PFSK-1 (cell line): ENCODE results near the gene ELMO1.

Experiments used
- FOXP2 ChIP-seq: optimal IDR thresholded peaks from 2 replicates; pipeline ENCODE3; 2011; ENCODE audit warnings: borderline replicate concordance, control low read depth, inconsistent platforms; ENCODE audit not compliant: insufficient read depth; ENCODE audit errors: extremely low read length, extremely low read depth
- POLR2AphosphoS5 ChIP-seq: IDR thresholded peaks from 2 replicates; pipeline ENCODE4 v1.6.1; 2012; ENCODE audit warnings: low read depth, mild to moderate bottlenecking, control low read depth, low read length, moderate library complexity
- SIN3A ChIP-seq: IDR thresholded peaks from 2 replicates; pipeline ENCODE4 v1.6.1; 2012; ENCODE audit warnings: mild to moderate bottlenecking, low read length, moderate library complexity, borderline replicate concordance; ENCODE audit not compliant: insufficient read depth
- TAF1 ChIP-seq: IDR thresholded peaks from 2 replicates; pipeline ENCODE4 v1.6.1; 2012; ENCODE audit warnings: low read length, control low read depth, borderline replicate concordance; ENCODE audit not compliant: insufficient read depth
- TF ChIP-seq, protein P1 (sequence below), 2 experiments: IDR thresholded peaks; 2 replicates each; pipeline versions ENCODE4 v1.6.1 to v1.8.0; 2011 to 2012; ENCODE audit warnings: low read depth in 2 of 2, low read length in 2 of 2, control low read depth in 1 of 2, inconsistent platforms in 1 of 2, mild to moderate bottlenecking in 1 of 2, moderate library complexity in 1 of 2; ENCODE audit not compliant: insufficient read depth in 1 of 2

Gene ELMO1

GRCh38 chr7:37111459-37111858, 337.2 kb downstream of the ELMO1 start:
- TF ChIP-seq, protein P1, sequence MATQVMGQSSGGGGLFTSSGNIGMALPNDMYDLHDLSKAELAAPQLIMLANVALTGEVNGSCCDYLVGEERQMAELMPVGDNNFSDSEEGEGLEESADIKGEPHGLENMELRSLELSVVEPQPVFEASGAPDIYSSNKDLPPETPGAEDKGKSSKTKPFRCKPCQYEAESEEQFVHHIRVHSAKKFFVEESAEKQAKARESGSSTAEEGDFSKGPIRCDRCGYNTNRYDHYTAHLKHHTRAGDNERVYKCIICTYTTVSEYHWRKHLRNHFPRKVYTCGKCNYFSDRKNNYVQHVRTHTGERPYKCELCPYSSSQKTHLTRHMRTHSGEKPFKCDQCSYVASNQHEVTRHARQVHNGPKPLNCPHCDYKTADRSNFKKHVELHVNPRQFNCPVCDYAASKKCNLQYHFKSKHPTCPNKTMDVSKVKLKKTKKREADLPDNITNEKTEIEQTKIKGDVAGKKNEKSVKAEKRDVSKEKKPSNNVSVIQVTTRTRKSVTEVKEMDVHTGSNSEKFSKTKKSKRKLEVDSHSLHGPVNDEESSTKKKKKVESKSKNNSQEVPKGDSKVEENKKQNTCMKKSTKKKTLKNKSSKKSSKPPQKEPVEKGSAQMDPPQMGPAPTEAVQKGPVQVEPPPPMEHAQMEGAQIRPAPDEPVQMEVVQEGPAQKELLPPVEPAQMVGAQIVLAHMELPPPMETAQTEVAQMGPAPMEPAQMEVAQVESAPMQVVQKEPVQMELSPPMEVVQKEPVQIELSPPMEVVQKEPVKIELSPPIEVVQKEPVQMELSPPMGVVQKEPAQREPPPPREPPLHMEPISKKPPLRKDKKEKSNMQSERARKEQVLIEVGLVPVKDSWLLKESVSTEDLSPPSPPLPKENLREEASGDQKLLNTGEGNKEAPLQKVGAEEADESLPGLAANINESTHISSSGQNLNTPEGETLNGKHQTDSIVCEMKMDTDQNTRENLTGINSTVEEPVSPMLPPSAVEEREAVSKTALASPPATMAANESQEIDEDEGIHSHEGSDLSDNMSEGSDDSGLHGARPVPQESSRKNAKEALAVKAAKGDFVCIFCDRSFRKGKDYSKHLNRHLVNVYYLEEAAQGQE (IDR thresholded peaks at IDR 0.05; ENCODE audit: insufficient read depth in 1 of 2, low read depth in 2 of 2, low read length in 2 of 2), result no peak
- no peak for TF ChIP-seq FOXP2
- TF ChIP-seq TAF1, result no peak
- TF ChIP-seq SIN3A, result no peak
- no peak for TF ChIP-seq POLR2AphosphoS5

- TF ChIP-seq POLR2AphosphoS5 (no peak), SIN3A (no peak), FOXP2 (no peak), TAF1 (no peak)
- TF ChIP-seq, protein P1 (IDR thresholded peaks at IDR 0.05; ENCODE audit: insufficient read depth in 1 of 2, low read depth in 2 of 2, low read length in 2 of 2), result no peak
These were observed 337.8 kb downstream of the ELMO1 start for GRCh38 chr7:37110660-37111424.

- TF ChIP-seq FOXP2, result no peak
- no peak for TF ChIP-seq TAF1
- TF ChIP-seq, protein P1 (IDR thresholded peaks at IDR 0.05; ENCODE audit: insufficient read depth in 1 of 2, low read depth in 2 of 2, low read length in 2 of 2), result no peak
- no peak for TF ChIP-seq SIN3A
- TF ChIP-seq POLR2AphosphoS5, result no peak
These were observed 338.8 kb downstream of the ELMO1 start for GRCh38 chr7:37109843-37110242.

GRCh38 chr7:37109016-37109683, 339.5 kb downstream of the ELMO1 start:
- TF ChIP-seq TAF1 (no peak), SIN3A (no peak), POLR2AphosphoS5 (no peak), FOXP2 (no peak)
- TF ChIP-seq, protein P1 (IDR thresholded peaks at IDR 0.05; ENCODE audit: insufficient read depth in 1 of 2, low read depth in 2 of 2, low read length in 2 of 2), result no peak

GRCh38 chr7:37108615-37109014, 340.0 kb downstream of the ELMO1 start:
- TF ChIP-seq POLR2AphosphoS5 (no peak), TAF1 (no peak), SIN3A (no peak), FOXP2 (no peak)
- TF ChIP-seq, protein P1 (IDR thresholded peaks at IDR 0.05; ENCODE audit: insufficient read depth in 1 of 2, low read depth in 2 of 2, low read length in 2 of 2), result no peak
